Mononuclear cell (primary cell): ENCODE measurements around the gene MAPKBP1. TPM values are rescaled to one million over a fixed set of nuclear protein-coding genes. Genes with fewer than 3 reads are reported as not detected.

Experiments used
- H3K27me3 ChIP-seq: 2 replicates; pipeline ENCODE4 v1.6.0; 2011; ENCODE audit warnings: low read length, control low read depth; ENCODE audit not compliant: insufficient read depth
- H3K4me1 ChIP-seq: 2 replicates; pipeline ENCODE4 v1.5.1; 2011; ENCODE audit warnings: mild to moderate bottlenecking, low read length, control low read depth; ENCODE audit not compliant: insufficient read depth
- H3K4me3 ChIP-seq: 2 replicates; pipeline ENCODE4 v1.5.1; 2011; ENCODE audit warnings: mild to moderate bottlenecking, low read length, moderate library complexity
- H3K9me3 ChIP-seq: 2 replicates; pipeline ENCODE4 v1.5.1; 2011; ENCODE audit warnings: low read depth, mild to moderate bottlenecking, control low read depth, low read length
- total RNA-seq: library from RNA; depleted of rRNA; stranded (reverse); fragments of >200 nt; gene quantifications from one replicate; pipeline ENCODE4 v1.2.3, GENCODE V29; 2012

The MAPKBP1 gene
- total RNA-seq, 1 donor = 10.5 TPM

DNA sequence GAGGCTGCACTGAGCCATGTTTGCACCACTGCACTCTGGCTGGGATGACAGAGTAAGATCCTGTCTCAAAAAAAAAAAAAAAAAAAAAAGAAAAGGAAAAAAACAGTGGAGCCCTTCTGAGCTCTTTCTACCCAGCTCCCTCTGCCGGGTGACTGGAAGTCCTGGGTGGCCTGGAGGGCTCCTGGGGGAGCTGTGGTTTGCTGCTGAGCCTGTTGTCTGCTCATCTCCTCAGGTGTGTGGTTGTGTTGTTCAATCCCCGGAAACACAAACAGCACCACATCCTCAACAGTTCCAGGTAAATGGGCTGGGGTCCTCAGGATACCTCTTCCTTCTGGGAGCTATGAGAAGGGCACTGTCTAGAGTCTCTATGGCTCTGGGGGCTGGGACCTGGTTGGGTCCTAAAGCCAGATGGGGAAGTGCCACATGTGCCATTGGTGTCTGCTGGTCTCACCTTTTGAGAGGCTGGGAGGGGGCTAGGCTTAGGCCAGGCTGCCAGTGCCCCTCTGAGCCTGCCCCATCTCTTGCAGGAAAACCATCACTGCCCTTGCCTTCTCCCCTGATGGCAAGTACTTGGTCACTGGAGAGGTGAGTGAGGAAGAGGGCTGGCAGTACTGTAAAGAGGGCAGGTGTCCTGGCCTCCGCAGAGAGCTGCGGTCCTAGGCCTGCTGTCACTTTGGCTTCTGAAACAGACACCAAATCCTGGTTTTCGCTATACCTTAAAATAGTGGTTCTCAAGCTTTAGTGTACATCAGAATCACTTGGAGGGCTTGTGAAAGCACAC is 36.6 kb downstream of the MAPKBP1 start:
- no peak overlapping the region for H3K4me3 ChIP-seq
- no peaks in the 10 kb centered on the region for H3K9me3 ChIP-seq
- H3K27me3 ChIP-seq = no peaks in the 10 kb centered on the region
- H3K4me1 ChIP-seq = peaks cover 15% of the 10 kb centered on the region

GRCh38 chr15:41811432-41812195 is 37.3 kb downstream of the MAPKBP1 start:
- no peak overlapping the region for H3K4me3 ChIP-seq
- H3K27me3 ChIP-seq = no peaks in the 10 kb centered on the region
- H3K4me1 ChIP-seq = peaks cover 15% of the 10 kb centered on the region
- no peaks in the 10 kb centered on the region for H3K9me3 ChIP-seq

DNA sequence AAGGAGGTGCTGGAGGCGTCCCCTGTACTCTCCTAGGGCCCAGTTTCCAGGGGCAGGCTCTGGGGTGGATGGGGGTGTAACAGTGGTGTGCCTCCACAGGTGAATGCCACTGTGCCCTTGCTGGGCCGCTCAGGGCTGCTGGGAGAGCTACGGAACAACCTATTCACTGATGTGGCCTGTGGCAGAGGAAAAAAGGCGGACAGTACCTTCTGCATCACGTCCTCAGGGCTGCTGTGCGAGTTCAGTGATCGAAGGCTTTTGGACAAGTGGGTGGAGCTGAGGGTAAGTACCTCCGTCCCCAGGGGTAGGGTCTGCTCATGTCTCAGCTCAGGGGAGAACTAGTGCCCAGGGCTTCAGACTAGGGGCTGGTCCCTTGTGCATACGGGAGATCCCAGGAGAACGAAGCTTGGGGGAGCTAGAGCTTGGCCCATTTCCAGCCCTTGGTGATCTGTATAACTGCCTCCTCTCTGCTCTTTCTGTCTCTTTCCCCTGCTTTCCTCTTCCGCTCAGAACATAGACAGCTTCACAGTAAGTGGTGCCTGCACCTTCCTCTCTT is 38.6 kb downstream of the MAPKBP1 start:
- Histone ChIP-seq H3K4me1 (peaks cover 15% of the 10 kb centered on the region), H3K27me3 (no peaks in the 10 kb centered on the region), H3K4me3 (no peak overlapping the region), H3K9me3 (no peaks in the 10 kb centered on the region)

GRCh38 chr15:41813426-41813825 is 39.1 kb downstream of the MAPKBP1 start:
- Histone ChIP-seq H3K4me1 (peaks cover 15% of the 10 kb centered on the region), H3K9me3 (no peaks in the 10 kb centered on the region), H3K4me3 (no peak overlapping the region), H3K27me3 (no peaks in the 10 kb centered on the region)

GRCh38 chr15:41814534-41814933 is 40.2 kb downstream of the MAPKBP1 start:
- peaks cover 13% of the 10 kb centered on the region for H3K4me1 ChIP-seq
- H3K4me3 ChIP-seq = no peak overlapping the region
- H3K27me3 ChIP-seq = no peaks in the 10 kb centered on the region
- no peaks in the 10 kb centered on the region for H3K9me3 ChIP-seq

GRCh38 chr15:41816788-41817187 is 42.5 kb downstream of the MAPKBP1 start:
- H3K9me3 ChIP-seq = no peaks in the 10 kb centered on the region
- H3K4me3 ChIP-seq = no peak overlapping the region
- peaks cover under 1% of the 10 kb centered on the region for H3K4me1 ChIP-seq
- H3K27me3 ChIP-seq = no peaks in the 10 kb centered on the region

DNA sequence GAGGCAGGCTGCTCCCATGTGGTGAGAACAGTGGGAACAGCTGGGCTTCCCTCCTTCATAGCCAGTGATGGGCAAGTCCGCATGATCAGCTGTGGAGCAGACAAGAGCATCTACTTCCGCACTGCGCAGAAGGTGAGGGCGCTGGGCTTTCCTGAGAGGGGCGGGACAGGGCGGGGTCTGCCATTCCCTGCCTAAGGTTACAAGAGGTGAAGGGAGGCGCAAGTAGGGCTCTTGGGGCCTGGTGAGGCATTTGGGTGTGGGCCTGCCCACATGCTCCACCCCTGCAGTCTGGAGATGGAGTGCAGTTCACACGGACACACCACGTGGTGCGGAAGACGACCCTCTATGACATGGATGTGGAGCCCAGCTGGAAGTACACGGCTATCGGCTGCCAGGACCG is 43.0 kb downstream of the MAPKBP1 start:
- Histone ChIP-seq H3K27me3 (no peaks in the 10 kb centered on the region), H3K9me3 (no peaks in the 10 kb centered on the region), H3K4me3 (no peak overlapping the region), H3K4me1 (no peaks in the 10 kb centered on the region)

DNA sequence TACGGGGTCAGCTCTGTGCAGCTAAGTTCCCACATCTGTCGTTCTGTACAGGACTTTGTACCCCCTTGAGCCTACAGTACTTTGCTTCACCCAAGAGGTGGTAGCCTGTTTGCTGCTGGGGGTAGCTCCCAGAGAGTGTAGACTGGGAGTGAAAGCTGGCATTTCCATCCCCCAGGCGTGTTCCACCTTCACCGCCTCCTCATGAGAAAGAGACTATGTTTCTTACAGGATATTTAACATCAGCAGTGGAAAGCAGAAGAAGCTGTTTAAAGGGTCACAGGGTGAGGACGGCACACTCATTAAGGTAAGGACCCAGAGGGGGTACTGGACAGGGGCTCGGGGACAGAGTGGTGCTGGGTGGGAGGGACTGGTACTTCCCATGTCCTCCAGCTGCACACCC is 43.5 kb downstream of the MAPKBP1 start:
- Histone ChIP-seq H3K4me3 (no peak overlapping the region), H3K4me1 (no peaks in the 10 kb centered on the region), H3K9me3 (no peaks in the 10 kb centered on the region), H3K27me3 (no peaks in the 10 kb centered on the region)

- no peak overlapping the region for H3K4me3 ChIP-seq
- H3K9me3 ChIP-seq = no peaks in the 10 kb centered on the region
- no peaks in the 10 kb centered on the region for H3K27me3 ChIP-seq
- no peaks in the 10 kb centered on the region for H3K4me1 ChIP-seq
These were observed 45.3 kb downstream of the MAPKBP1 start for GRCh38 chr15:41819455-41820050.

DNA sequence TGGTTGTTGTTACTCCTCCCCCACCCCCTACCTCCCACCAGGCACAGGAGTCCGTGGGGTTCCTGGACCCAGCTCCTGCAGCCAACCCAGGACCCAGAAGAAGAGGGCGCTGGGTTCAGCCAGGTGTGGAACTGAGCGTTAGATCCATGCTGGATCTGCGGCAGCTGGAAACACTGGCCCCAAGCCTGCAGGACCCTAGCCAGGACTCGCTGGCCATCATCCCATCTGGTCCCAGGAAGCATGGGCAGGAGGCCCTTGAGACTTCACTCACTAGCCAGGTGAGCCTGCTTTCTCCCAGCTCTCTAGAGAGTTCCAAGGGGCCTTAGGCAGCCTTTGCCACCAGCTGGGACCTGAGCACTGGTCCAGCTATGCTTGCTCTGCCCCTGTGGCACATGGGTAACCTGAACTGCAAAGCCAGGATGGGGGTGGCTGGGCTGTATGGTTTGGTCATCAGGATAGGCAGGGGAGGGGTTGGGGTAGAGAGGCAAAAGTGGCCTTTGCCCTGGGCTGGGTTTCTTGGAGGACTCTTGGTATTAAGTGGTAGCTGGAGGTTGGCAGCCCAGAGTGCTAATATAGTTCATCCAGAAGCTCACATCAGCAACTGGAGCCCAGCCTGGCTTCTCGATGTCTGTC is 46.6 kb downstream of the MAPKBP1 start:
- no peak overlapping the region for H3K4me3 ChIP-seq
- H3K9me3 ChIP-seq = no peaks in the 10 kb centered on the region
- H3K4me1 ChIP-seq = no peaks in the 10 kb centered on the region
- H3K27me3 ChIP-seq = no peaks in the 10 kb centered on the region

GRCh38 chr15:41821831-41822230 is 47.5 kb downstream of the MAPKBP1 start:
- Histone ChIP-seq H3K27me3 (no peaks in the 10 kb centered on the region), H3K9me3 (no peaks in the 10 kb centered on the region)

GRCh38 chr15:41822471-41822870 is 48.2 kb downstream of the MAPKBP1 start:
- H3K9me3 ChIP-seq = no peaks in the 10 kb centered on the region
- H3K4me1 ChIP-seq = peaks cover 5% of the 10 kb centered on the region
- H3K4me3 ChIP-seq = no peak overlapping the region
- no peaks in the 10 kb centered on the region for H3K27me3 ChIP-seq

More at GRCh38 chr15:41821831-41822230, 47.5 kb downstream of the MAPKBP1 start:
- H3K4me1 ChIP-seq = no peaks in the 10 kb centered on the region
- H3K4me3 ChIP-seq = no peak overlapping the region

DNA sequence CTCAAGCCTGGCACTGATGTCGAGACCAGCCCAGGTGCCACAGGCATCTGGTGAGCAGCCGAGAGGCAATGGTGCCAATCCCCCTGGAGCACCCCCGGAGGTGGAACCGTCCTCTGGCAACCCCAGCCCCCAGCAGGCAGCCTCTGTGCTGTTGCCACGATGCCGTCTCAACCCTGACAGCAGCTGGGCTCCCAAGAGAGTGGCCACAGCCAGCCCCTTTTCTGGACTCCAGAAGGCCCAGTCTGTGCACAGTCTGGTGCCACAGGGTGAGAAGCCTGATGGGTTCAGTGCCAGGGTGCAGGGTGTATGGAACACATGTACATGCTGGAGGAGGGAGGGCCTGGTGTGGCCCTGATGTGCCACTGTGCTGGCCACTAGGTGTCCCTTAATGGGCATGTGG is 48.7 kb downstream of the MAPKBP1 start:
- no peaks in the 10 kb centered on the region for H3K9me3 ChIP-seq

DNA sequence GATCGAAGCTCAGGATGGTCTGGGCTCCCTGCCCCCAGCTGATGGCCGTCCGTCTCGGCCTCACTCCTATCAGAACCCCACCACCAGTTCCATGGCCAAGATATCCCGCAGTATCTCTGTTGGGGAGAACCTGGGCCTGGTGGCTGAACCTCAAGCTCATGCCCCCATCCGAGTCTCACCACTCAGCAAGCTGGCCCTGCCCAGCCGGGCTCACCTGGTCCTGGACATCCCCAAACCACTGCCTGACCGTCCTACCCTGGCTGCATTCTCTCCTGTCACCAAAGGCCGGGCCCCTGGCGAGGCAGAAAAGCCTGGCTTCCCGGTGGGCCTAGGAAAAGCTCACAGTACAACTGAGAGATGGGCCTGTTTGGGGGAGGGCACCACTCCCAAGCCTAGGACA is 49.2 kb downstream of the MAPKBP1 start:
- Histone ChIP-seq H3K4me1 (peaks cover 9% of the 10 kb centered on the region), H3K4me3 (no peak overlapping the region), H3K9me3 (no peaks in the 10 kb centered on the region), H3K27me3 (no peaks in the 10 kb centered on the region)

More for the DNA sequence above, 48.7 kb downstream of the MAPKBP1 start:
- peaks cover 6% of the 10 kb centered on the region for H3K4me1 ChIP-seq
- H3K27me3 ChIP-seq = no peaks in the 10 kb centered on the region
- H3K4me3 ChIP-seq = no peak overlapping the region
